Keratinocyte (primary cell): ENCODE results near the gene LRRC39.

Experiments used
- CTCF ChIP-seq, 3 experiments: IDR thresholded peaks in 1 of 3; conservative IDR thresholded peaks in 1 of 3; optimal IDR thresholded peaks in 1 of 3; 2 replicates in 2 of 3; 3 replicates in 1 of 3; pipeline versions ENCODE3 to v1.5.1; 2011; ENCODE audit warnings: low read length in 3 of 3, mild to moderate bottlenecking in 3 of 3, moderate library complexity in 2 of 3, control low read depth in 1 of 3, inconsistent platforms in 1 of 3; ENCODE audit not compliant: insufficient read depth in 2 of 3; ENCODE audit errors: extremely low read depth in 1 of 3
- EZH2 ChIP-seq: IDR thresholded peaks from one replicate; pipeline ENCODE4 v1.6.1; 2012; ENCODE audit warnings: inconsistent platforms, mild to moderate bottlenecking, low read length, moderate library complexity

GRCh38 chr1:100164216-100164615 lies 13.8 kb downstream of the LRRC39 start:
- TF ChIP-seq CTCF (optimal IDR thresholded peaks at IDR 0.05 in 1 of 3, IDR thresholded peaks at IDR 0.05 in 1 of 3, conservative IDR thresholded peaks at IDR 0.05 in 1 of 3; ENCODE audit: extremely low read depth in 1 of 3, insufficient read depth in 2 of 3, low read length in 3 of 3) (no peak), EZH2 (no peak)
